GM19099 (cell line): Measurements from ENCODE around the gene LRRK2.

ENCODE experiments used
- POLR2A ChIP-seq: IDR thresholded peaks from 3 replicates; pipeline ENCODE4 v1.6.1; 2011; ENCODE audit warnings: low read depth; ENCODE audit not compliant: insufficient read length; ENCODE audit errors: extremely low read depth

The LRRK2 gene

GRCh38 chr12:40229690-40230651 lies 5.2 kb downstream of the LRRK2 start:
- no peak for TF ChIP-seq POLR2A

DNA sequence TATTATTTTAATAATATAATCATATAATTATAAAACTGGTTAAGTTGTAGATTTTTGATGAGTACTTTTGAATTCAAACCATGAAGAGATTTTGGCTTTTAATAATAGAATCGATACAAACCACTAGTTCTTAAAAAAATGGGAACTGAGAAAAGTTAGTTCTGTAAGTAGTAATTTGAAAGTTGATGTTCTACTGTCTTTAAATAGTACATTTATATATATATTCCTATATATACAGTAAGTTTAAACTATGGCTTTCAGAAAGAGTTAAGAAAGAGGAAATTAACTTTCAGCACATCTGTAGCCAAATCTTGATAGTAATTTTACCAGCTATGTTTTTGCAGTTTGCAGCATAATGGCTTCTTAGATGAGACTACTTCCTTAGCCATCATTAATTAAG lies 7.8 kb downstream of the LRRK2 start:
- no peak for TF ChIP-seq POLR2A

GRCh38 chr12:40233741-40234367 lies 9.1 kb downstream of the LRRK2 start:
- no peak for TF ChIP-seq POLR2A

GRCh38 chr12:40236357-40236850 lies 11.6 kb downstream of the LRRK2 start:
- no peak for TF ChIP-seq POLR2A

GRCh38 chr12:40238266-40238902 lies 13.6 kb downstream of the LRRK2 start:
- no peak for TF ChIP-seq POLR2A

- TF ChIP-seq POLR2A = no peak
Observed at GRCh38 chr12:40238979-40239378, 14.2 kb downstream of the LRRK2 start.

DNA sequence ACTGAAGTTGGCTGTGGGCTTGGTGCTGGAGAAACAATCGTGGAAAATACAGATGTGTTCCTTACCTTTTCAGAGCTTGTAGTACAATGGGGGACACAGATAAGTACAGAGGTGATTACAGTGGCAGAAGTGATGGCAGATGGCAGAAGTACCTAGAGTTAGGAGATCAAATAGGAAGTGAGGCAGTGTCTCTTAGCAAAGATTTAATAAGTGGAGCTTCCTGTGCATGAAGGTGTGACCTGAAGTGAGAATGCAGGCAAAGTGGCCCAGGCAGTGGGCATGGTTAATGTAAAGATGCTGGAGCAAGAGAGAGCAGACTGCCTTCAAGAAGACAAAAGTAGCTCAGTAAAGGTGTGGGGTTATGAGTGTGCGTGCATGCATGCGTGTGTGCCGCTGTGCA lies 16.0 kb downstream of the LRRK2 start:
- TF ChIP-seq POLR2A = no peak

GRCh38 chr12:40241741-40242140 lies 16.9 kb downstream of the LRRK2 start:
- TF ChIP-seq POLR2A = no peak

DNA sequence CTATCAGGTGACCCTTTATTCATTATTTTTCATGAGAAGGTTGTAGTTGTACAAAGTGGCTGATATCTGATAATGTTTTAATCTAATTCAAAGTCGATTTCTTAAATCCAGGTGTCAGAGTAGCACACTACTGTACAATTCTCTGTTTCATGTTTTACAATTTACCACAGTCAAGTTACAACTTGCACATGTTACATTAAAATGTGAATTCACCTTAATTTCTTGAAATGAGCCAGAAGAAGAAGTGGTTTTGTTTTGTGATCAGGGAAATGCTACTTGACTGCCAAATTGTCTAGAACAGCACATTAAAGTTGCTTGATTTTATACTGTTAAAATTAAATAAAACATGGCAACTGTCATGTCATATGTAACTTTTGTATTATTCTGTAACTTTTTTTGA lies 23.2 kb downstream of the LRRK2 start:
- TF ChIP-seq POLR2A = no peak

- no peak for TF ChIP-seq POLR2A
Observed at GRCh38 chr12:40248585-40249297, 23.9 kb downstream of the LRRK2 start.

- TF ChIP-seq POLR2A = no peak
Observed at GRCh38 chr12:40253936-40254335, 29.1 kb downstream of the LRRK2 start.

GRCh38 chr12:40254455-40255085 lies 29.8 kb downstream of the LRRK2 start:
- TF ChIP-seq POLR2A = no peak

- no peak for TF ChIP-seq POLR2A
Observed at GRCh38 chr12:40258371-40258770, 33.6 kb downstream of the LRRK2 start.

GRCh38 chr12:40261937-40262336 lies 37.1 kb downstream of the LRRK2 start:
- no peak for TF ChIP-seq POLR2A

GRCh38 chr12:40262657-40263056 lies 37.9 kb downstream of the LRRK2 start:
- TF ChIP-seq POLR2A = no peak
